Subcutaneous abdominal adipose tissue (tissue), 5 donors: Measurements from ENCODE around the gene IRF7.

Source experiments
- H3K27ac ChIP-seq: one replicate; pipeline ENCODE4 v1.7.0; 2013; ENCODE audit warnings: low read depth, mild to moderate bottlenecking, inconsistent platforms, low read length, moderate library complexity
- H3K27me3 ChIP-seq, 5 donors: one replicate each; pipeline ENCODE4 v1.7.0; 2013; ENCODE audit warnings: low read length in 5 of 5, inconsistent platforms in 1 of 5; ENCODE audit not compliant: control insufficient read depth in 5 of 5, insufficient read depth in 4 of 5
- H3K36me3 ChIP-seq, 5 donors: one replicate each; pipeline ENCODE4 v1.7.0; 2013; ENCODE audit warnings: low read length in 5 of 5; ENCODE audit not compliant: control insufficient read depth in 5 of 5, insufficient read depth in 5 of 5
- H3K4me1 ChIP-seq, 5 donors: one replicate each; pipeline ENCODE4 v1.7.0; 2013; ENCODE audit warnings: low read length in 5 of 5, mild to moderate bottlenecking in 3 of 5, moderate library complexity in 1 of 5; ENCODE audit not compliant: control insufficient read depth in 5 of 5, insufficient read depth in 5 of 5
- H3K4me3 ChIP-seq, 5 donors: one replicate each; pipeline ENCODE4 v1.7.0; 2013; ENCODE audit warnings: low read length in 5 of 5, low read depth in 1 of 5
- H3K9ac ChIP-seq, 5 donors: one replicate each; pipeline ENCODE4 v1.7.0; 2013; ENCODE audit warnings: low read length in 5 of 5, mild to moderate bottlenecking in 4 of 5, moderate library complexity in 3 of 5
- H3K9me3 ChIP-seq, 5 donors: one replicate each; pipeline ENCODE4 v1.7.0; 2013; ENCODE audit warnings: low read length in 5 of 5; ENCODE audit not compliant: control insufficient read depth in 5 of 5
- donor health status: healthy.
- donor health status: healthy.
- donor health status: healthy.
- donor health status: healthy.
- donor health status: healthy.

The IRF7 gene

DNA sequence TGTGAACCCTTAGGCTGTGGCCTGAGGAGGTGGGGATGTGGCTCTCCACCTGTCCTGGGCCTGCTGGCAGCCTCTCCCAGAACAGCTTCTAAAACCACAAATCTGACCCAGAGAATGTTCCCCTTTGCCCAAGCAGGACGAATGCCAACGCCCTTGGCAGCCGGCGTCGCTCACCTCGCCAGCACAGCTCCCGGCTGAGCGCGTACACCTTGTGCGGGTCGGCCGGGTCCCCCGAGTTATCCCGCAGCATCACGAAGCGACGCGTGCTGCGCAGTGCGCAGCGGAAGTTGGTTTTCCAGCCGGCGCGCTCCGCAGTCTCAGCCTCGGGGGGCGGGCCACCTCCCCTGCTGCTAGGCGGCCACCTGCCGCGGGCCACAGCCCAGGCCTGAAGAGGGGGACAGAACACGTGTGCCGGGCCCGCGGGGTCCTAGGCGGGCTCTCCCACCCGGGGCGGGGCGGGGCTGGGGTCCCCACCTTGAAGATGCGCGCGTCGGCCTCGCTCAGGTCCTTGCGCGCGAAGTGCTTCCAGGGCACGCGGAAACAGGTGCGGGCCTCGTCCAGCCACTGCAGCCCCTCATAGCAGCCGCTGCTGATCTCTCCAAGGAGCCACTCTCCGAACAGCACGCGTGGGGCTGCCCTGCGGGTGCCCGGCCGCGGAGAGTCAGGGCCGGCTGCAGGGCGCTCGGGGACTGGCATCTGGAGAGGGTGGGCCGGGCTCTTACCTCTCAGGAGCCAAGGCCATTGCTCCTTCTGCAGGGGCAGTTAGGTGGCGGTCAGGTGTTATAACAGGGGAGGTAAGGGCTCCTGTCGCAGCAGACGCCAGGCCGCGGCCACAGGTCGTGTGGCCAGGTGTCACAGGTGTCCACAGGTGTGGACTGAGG lies 887 bp downstream of the IRF7 start:
- Histone ChIP-seq H3K27me3 (no peaks in the 10 kb centered on the region), H3K27ac (peak overlapping the region; percentile 86), H3K9ac (peak overlapping the region; percentile 48 to 96 (median 85)), H3K9me3 (no peaks in the 10 kb centered on the region), H3K4me1 (peaks cover 0 to 32% (median 23%) of the 10 kb centered on the region in 5 donors), H3K36me3 (peaks cover 0 to 46% (median 38%) of the 10 kb centered on the region in 5 donors), H3K4me3 (peak overlapping the region; percentile 13 to 96 (median 94))

DNA sequence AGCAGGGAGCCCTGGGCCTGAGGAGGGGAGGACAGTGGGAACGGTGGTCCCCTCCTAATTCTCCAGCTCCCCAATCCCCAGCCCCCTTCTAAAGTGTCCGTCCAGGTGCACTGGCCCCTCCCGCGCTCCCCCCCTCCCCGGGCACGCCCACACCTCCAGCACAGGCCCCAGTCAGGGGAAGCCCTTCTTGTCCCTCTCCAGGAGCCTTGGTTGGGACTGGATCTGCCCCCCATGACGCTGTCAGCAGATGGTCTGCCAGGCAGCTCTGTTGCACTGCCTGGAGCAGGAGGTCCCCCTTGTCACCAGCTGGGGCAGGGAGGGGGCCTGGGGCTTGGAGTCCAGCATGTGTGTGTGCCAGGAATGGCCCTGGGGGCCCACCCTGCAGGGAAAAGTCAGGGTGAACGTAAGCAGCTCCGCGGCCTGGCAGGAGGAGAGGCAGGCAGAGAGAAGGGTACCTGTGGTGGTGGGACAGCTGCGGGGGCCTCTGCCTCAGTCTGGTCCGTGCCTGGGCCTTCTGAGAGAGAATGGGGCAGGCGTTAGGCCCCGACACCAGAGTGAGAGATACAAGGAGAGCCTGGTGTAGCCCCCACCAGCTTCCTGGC lies 1.6 kb downstream of the IRF7 start:
- Histone ChIP-seq H3K4me1 (peaks cover 0 to 34% (median 23%) of the 10 kb centered on the region in 5 donors), H3K9me3 (no peaks in the 10 kb centered on the region), H3K4me3 (peak overlapping the region in 3 of 5 donors; percentile 94 to 96 (median 95)), H3K9ac (peak overlapping the region in 4 of 5 donors; percentile 26 to 72 (median 50)), H3K36me3 (peaks cover 0 to 54% (median 45%) of the 10 kb centered on the region in 5 donors), H3K27me3 (no peaks in the 10 kb centered on the region), H3K27ac (peak overlapping the region; percentile 86)

DNA sequence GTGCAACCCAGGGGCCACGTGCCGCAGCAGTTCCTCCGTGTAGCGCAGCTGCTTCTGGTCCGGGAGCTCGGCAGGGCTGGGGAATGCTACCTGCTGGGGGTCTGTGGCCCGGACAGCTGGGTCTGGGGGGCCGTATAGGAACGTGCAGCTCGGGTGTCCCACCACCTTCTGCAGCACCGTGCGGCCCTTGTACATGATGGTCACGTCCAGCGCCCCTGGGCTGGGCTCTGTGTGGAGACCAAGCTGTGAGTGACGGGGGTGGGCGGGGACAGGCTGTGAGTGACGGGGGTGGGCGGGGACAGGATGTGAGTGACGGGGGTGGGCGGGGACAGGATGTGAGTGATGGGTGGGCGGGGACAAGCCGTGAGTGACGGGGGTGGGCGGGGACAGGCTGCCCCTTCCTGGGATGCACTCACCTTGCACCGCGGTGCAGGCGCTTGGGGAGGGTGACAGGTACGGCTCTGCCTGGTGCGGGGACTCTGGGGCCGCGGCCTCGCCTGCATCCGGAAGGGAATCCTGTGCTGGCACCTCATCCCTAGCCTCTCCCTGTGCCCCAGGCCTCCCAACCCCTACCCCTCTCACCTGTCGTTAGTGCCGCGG lies 2.3 kb downstream of the IRF7 start:
- Histone ChIP-seq H3K36me3 (peaks cover 0 to 60% (median 51%) of the 10 kb centered on the region in 5 donors), H3K27me3 (no peaks in the 10 kb centered on the region), H3K4me1 (peaks cover 0 to 40% (median 26%) of the 10 kb centered on the region in 5 donors), H3K9ac (no peak overlapping the region), H3K9me3 (no peaks in the 10 kb centered on the region), H3K4me3 (no peak overlapping the region), H3K27ac (peak overlapping the region; percentile 86)

DNA sequence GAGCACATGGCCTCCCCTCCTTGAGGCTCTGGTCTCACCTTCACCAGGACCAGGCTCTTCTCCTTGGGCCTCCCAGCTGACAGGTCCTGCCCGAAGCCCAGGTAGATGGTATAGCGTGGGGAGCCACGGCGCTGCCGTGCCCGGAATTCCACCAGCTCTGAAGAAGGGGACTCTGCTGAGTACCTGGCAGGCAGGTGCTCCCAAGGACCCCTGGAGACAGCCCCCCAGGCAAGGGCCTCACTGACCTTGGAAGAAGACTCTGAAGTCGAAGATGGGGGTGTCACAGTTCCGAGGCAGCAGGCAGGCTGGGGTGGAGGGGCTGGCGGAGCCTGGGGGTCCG lies 2.8 kb downstream of the IRF7 start:
- H3K36me3 ChIP-seq = peaks cover 0 to 60% (median 54%) of the 10 kb centered on the region in 5 donors
- no peaks in the 10 kb centered on the region for H3K9me3 ChIP-seq
- H3K4me1 ChIP-seq = peaks cover 0 to 45% (median 26%) of the 10 kb centered on the region in 5 donors
- no peak overlapping the region for H3K27ac ChIP-seq
- H3K4me3 ChIP-seq = no peak overlapping the region
- H3K27me3 ChIP-seq = no peaks in the 10 kb centered on the region
- H3K9ac ChIP-seq = no peak overlapping the region

DNA sequence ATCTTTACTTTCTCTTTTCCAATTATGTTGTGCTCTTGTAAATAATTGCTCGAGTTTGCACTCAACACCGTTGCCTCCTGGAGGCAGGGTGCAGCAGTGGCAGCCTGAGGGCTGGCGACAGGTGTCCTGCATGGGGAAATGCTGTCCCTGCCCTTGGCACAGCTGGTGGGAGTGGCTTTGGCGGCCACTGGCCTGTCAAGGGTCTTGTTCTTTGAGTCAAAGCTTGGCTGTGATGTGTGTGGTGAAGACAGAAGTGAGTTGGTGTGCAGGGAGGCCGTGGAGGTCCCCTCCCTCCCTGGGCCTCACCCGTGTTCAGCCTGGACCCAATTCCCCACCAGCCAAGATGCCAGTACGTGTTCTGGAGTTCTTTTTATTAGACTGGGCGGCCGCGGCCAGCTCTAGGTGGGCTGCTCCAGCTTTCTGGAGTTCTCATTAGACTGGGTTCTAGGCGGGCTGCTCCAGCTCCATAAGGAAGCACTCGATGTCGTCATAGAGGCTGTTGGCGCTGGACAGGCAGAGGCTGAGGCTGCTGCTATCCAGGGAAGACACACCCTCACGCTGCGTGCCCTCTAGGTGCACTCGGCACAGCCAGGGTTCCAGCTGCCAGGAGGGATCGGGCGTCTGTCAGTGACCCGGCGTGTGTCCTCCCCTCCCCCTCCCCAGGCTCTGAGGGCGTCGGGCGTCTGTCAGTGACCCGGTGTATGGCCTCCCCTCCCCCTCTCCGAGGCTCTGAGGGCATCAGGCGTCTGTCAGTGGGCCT lies 3.4 kb downstream of the IRF7 start:
- peaks cover 0 to 65% (median 60%) of the 10 kb centered on the region in 5 donors for H3K36me3 ChIP-seq
- no peak overlapping the region for H3K4me3 ChIP-seq
- no peak overlapping the region for H3K27ac ChIP-seq
- no peaks in the 10 kb centered on the region for H3K9me3 ChIP-seq
- H3K9ac ChIP-seq = no peak overlapping the region
- H3K27me3 ChIP-seq = no peaks in the 10 kb centered on the region
- peaks cover 0 to 45% (median 26%) of the 10 kb centered on the region in 5 donors for H3K4me1 ChIP-seq

DNA sequence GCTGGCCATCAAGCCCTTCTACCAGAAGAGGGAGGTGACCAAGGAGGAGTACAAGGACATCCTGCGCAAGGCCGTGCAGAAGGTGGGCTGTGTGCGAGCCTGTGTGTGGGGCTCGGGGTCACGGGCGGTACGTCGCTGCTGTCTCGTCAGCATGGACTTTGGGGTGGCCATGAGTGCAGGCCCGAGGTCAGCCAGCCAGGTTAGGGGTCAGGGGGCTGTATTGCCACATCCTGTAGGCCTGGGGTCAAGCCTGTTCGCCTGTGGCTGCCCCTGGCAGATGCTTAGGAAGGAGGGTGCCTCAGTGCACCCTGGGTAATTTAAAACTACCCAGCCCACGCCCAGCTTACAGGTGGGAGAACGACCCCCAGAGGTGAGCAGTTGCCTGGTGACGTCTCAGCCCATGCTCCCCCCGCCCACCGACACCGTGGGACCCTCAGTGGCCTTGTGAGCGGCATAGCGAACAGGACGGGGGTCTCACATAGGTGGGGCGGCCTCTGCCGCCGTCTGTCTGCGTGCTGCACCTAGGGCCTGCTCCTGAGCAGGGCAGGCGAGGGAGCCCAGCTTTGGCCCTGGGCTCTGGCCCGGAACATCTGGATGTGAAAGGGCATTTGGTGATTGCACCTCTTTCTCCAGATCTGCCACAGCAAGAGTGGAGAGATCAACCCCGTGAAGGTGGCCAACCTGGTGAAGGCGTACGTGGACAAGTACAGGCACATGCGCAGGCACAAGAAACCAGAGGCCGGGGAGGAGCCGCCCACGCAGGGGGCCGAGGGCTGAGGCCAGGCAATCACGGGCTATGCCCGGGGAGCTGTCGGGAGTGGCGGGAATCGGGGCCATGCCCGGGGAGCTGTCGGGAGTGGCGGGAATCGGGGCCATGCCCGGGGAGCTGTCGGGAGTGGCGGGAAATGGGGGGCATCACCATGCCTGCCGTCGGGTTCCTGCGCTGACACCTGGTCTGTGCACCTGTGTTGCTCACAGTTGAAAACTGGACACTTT lies 4.5 kb downstream of the IRF7 start:
- H3K27ac ChIP-seq = no peak overlapping the region
- peaks cover 0 to 76% (median 71%) of the 10 kb centered on the region in 5 donors for H3K36me3 ChIP-seq
- H3K4me1 ChIP-seq = peaks cover 0 to 37% (median 22%) of the 10 kb centered on the region in 5 donors
- no peak overlapping the region for H3K9ac ChIP-seq
- H3K9me3 ChIP-seq = no peaks in the 10 kb centered on the region
- no peaks in the 10 kb centered on the region for H3K27me3 ChIP-seq
- H3K4me3 ChIP-seq = no peak overlapping the region

DNA sequence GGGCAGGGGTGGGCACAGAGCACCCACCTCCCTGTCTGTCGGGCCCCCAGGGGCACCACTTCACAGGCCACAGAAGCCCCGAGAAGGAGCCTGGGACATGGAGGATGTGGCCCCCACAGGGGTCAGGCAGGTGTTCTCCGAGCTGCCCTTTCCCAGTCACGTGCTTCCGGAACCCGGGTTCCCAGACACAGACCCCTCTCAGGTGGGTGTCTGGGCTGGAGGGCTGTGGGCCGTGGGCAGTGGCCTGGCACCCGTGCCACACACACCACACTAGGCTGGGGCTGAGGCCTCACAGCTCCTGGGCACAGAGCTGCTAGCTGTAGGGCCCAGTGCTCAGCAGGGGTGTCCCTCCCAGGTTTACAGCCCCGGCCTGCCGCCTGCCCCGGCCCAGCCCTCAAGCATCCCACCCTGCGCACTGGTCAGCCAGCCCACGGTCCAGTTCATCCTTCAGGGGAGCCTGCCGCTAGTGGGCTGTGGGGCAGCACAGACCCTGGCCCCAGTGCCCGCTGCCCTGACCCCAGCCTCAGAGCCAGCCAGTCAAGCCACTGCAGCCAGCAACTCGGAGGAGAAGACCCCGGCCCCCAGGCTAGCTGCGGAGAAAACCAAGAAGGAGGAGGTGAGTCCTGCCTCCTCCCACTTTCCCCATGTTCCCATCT lies 5.5 kb downstream of the IRF7 start:
- no peak overlapping the region for H3K4me3 ChIP-seq
- no peak overlapping the region for H3K9ac ChIP-seq
- peaks cover 0 to 86% (median 81%) of the 10 kb centered on the region in 5 donors for H3K36me3 ChIP-seq
- peaks cover 0 to 30% (median 17%) of the 10 kb centered on the region in 5 donors for H3K4me1 ChIP-seq
- no peak overlapping the region for H3K27ac ChIP-seq
- H3K27me3 ChIP-seq = no peaks in the 10 kb centered on the region
- no peaks in the 10 kb centered on the region for H3K9me3 ChIP-seq

DNA sequence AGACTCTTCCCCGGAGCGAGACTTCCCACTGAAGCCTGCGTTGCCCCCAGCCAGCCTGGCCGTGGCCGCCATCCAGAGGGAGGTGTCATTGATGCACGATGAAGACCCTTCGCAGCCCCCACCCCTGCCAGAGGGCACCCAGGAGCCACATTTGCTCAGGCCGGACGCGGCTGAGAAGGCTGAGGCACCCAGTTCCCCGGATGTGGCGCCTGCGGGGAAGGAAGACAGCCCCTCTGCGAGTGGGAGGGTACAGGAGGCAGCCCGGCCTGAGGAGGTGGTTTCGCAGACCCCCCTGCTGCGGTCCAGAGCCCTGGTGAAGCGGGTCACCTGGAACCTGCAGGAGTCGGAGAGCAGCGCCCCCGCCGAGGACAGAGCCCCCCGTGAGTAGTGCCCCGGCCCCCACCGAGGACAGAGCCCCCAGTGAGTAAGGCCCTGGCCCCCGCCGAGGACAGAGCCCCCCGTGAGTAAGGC lies 6.4 kb downstream of the IRF7 start:
- Histone ChIP-seq H3K9me3 (no peaks in the 10 kb centered on the region), H3K4me1 (peaks cover 0 to 21% (median 8%) of the 10 kb centered on the region in 5 donors), H3K4me3 (no peak overlapping the region), H3K27me3 (no peaks in the 10 kb centered on the region), H3K36me3 (peaks cover 0 to 92% (median 90%) of the 10 kb centered on the region in 5 donors), H3K9ac (no peak overlapping the region), H3K27ac (no peak overlapping the region)
